Neural progenitor cell (in vitro differentiated cells): ENCODE data around the gene LTN1. TPM values are rescaled to one million over a fixed set of nuclear protein-coding genes. Genes with fewer than 3 reads are reported as not detected.

ENCODE experiments used
- DNase-seq: peaks from one replicate; pipeline ENCODE4 v3.0.0-alpha.2; 2016; ENCODE audit warnings: low spot score
- H2AFZ ChIP-seq: fragments of 200-600 bp; sonication (generic); replicated peaks from 2 replicates; pipeline ENCODE4 v1.6.1; 2016; ENCODE audit warnings: antibody characterized with exemption
- H3F3A ChIP-seq: fragments of 200-600 bp; sonication (generic); 2 replicates; pipeline ENCODE4 v1.6.1; 2016; ENCODE audit warnings: antibody characterized with exemption, low read depth
- H3K27ac ChIP-seq: fragments of 200-600 bp; sonication (generic); 2 replicates; pipeline ENCODE4 v1.5.1; 2016; ENCODE audit warnings: mild to moderate bottlenecking
- H3K27me3 ChIP-seq: fragments of 200-600 bp; sonication (generic); 2 replicates; pipeline ENCODE4 v1.6.1; 2016; ENCODE audit warnings: mild to moderate bottlenecking, moderate library complexity
- H3K36me3 ChIP-seq: fragments of 200-600 bp; sonication (generic); 2 replicates; pipeline ENCODE4 v1.5.1; 2016
- H3K4me1 ChIP-seq: fragments of 200-600 bp; sonication (generic); 2 replicates; pipeline ENCODE4 v1.6.1; 2016; ENCODE audit warnings: mixed run types
- H3K4me2 ChIP-seq: fragments of 200-600 bp; sonication (generic); 2 replicates; pipeline ENCODE4 v1.6.1; 2016
- H3K4me3 ChIP-seq: fragments of 200-600 bp; sonication (generic); 2 replicates; pipeline ENCODE4 v1.5.1; 2016
- H3K79me2 ChIP-seq: fragments of 200-600 bp; sonication (generic); 2 replicates; pipeline ENCODE4 v1.6.1; 2016; ENCODE audit warnings: low read depth
- H3K9ac ChIP-seq: fragments of 200-600 bp; sonication (generic); 2 replicates; pipeline ENCODE4 v1.6.1; 2016
- H3K9me3 ChIP-seq: fragments of 200-600 bp; sonication (generic); 2 replicates; pipeline ENCODE4 v1.5.1; 2016; ENCODE audit warnings: low read depth
- H4K20me1 ChIP-seq: fragments of 200-600 bp; sonication (generic); 2 replicates; pipeline ENCODE4 v1.6.1; 2016; ENCODE audit warnings: low read depth
- H3K27ac Mint-ChIP-seq: 3 replicates; pipeline ENCODE4 v1.8.0; 2021; ENCODE audit warnings: mixed read lengths
- H3K27me3 Mint-ChIP-seq: 2 replicates; pipeline ENCODE4 v1.8.0; 2022; ENCODE audit warnings: low read depth, mild to moderate bottlenecking, inconsistent platforms, moderate library complexity, mixed read lengths; ENCODE audit not compliant: insufficient read depth
- H3K36me3 Mint-ChIP-seq: 3 replicates; pipeline ENCODE4 v1.8.0; 2021; ENCODE audit warnings: mixed read lengths
- H3K4me1 Mint-ChIP-seq: 3 replicates; pipeline ENCODE4 v1.8.0; 2021; ENCODE audit warnings: mixed read lengths
- H3K4me3 Mint-ChIP-seq: 3 replicates; pipeline ENCODE4 v1.8.0; 2021; ENCODE audit warnings: mild to moderate bottlenecking, moderate library complexity, mixed read lengths
- H3K9me3 Mint-ChIP-seq: 3 replicates; pipeline ENCODE4 v1.8.0; 2020; ENCODE audit warnings: mixed read lengths
- CTCF ChIP-seq: fragments of 200-600 bp; sonication (generic); IDR thresholded peaks from 2 replicates; pipeline ENCODE4 v1.5.1; 2017; ENCODE audit warnings: antibody characterized with exemption, mild to moderate bottlenecking
- EZH2 ChIP-seq: fragments of 200-600 bp; sonication (generic); IDR thresholded peaks from 2 replicates; pipeline ENCODE4 v1.6.1; 2017; ENCODE audit warnings: antibody characterized with exemption, mild to moderate bottlenecking, moderate library complexity
- EZH2phosphoT487 ChIP-seq: fragments of 200-600 bp; sonication (generic); IDR thresholded peaks from 2 replicates; pipeline ENCODE4 v1.6.1; 2017; ENCODE audit warnings: antibody characterized with exemption
- total RNA-seq: library from RNA; depleted of rRNA; stranded (reverse); fragments of >200 nt; gene quantifications from 2 replicates; pipeline ENCODE4 v1.2.3, GENCODE V29; 2015; ENCODE audit warnings: low replicate concordance

LTN1 gene
- total RNA-seq, 1 donor from 2014 or later = 37.3 TPM

GRCh38 chr21:28982637-28983036, 10.0 kb downstream of the LTN1 start:
- no peak overlapping the region for H3K4me2 ChIP-seq

GRCh38 chr21:28979092-28979491, 13.6 kb downstream of the LTN1 start:
- no peak overlapping the region for H3K4me2 ChIP-seq
- no peak overlapping the region for H3K27ac Mint-ChIP-seq
- no peaks in the 10 kb centered on the region for H3K4me1 ChIP-seq
- H3K4me1 Mint-ChIP-seq = no peaks in the 10 kb centered on the region
- H3K9me3 ChIP-seq = no peaks in the 10 kb centered on the region
- no peaks in the 10 kb centered on the region for H3K9me3 Mint-ChIP-seq
- no peaks in the 10 kb centered on the region for H3K27me3 ChIP-seq
- no peak overlapping the region for H3K4me3 ChIP-seq
- no peaks in the 10 kb centered on the region for H4K20me1 ChIP-seq
- H3K27ac ChIP-seq = no peak overlapping the region
- H3K79me2 ChIP-seq = no peaks in the 10 kb centered on the region
- H3K9ac ChIP-seq = no peak overlapping the region
- H3K36me3 Mint-ChIP-seq = peaks cover 11% of the 10 kb centered on the region
- H3F3A ChIP-seq = no peaks in the 10 kb centered on the region
- DNase-seq = no peak
- H3K27me3 Mint-ChIP-seq = no peaks in the 10 kb centered on the region
- TF ChIP-seq EZH2phosphoT487 = no peak
- TF ChIP-seq CTCF = no peak
- TF ChIP-seq EZH2 = no peak
- no peak overlapping the region for H3K4me3 Mint-ChIP-seq
- no peaks in the 10 kb centered on the region for H3K36me3 ChIP-seq
- no peak overlapping the region for H2AFZ ChIP-seq

More at GRCh38 chr21:28982637-28983036, 10.0 kb downstream of the LTN1 start:
- Mint-ChIP-seq H3K27me3 (no peaks in the 10 kb centered on the region), H3K36me3 (peaks cover 9% of the 10 kb centered on the region), H3K4me1 (no peaks in the 10 kb centered on the region), H3K27ac (no peak overlapping the region), H3K9me3 (no peaks in the 10 kb centered on the region), H3K4me3 (no peak overlapping the region)
- peaks cover 11% of the 10 kb centered on the region for H3K36me3 ChIP-seq
- no peak overlapping the region for H2AFZ ChIP-seq
- no peak for DNase-seq
- TF ChIP-seq EZH2phosphoT487 (no peak), CTCF (no peak), EZH2 (no peak)
- no peak overlapping the region for H3K9ac ChIP-seq
- H4K20me1 ChIP-seq = no peaks in the 10 kb centered on the region
- H3K79me2 ChIP-seq = peaks cover 14% of the 10 kb centered on the region
- no peaks in the 10 kb centered on the region for H3F3A ChIP-seq
- no peaks in the 10 kb centered on the region for H3K27me3 ChIP-seq
- H3K9me3 ChIP-seq = no peaks in the 10 kb centered on the region
- H3K4me3 ChIP-seq = no peak overlapping the region
- no peaks in the 10 kb centered on the region for H3K4me1 ChIP-seq
- no peak overlapping the region for H3K27ac ChIP-seq

- H3K9me3 Mint-ChIP-seq = peaks cover 2% of the 10 kb centered on the region
- no peak for TF ChIP-seq EZH2phosphoT487
- no peak for TF ChIP-seq CTCF
- no peak for TF ChIP-seq EZH2
- peaks cover 22% of the 10 kb centered on the region for H3K36me3 Mint-ChIP-seq
- H4K20me1 ChIP-seq = no peaks in the 10 kb centered on the region
- H3K4me2 ChIP-seq = no peak overlapping the region
- H3K9me3 ChIP-seq = no peaks in the 10 kb centered on the region
- no peak overlapping the region for H3K27ac ChIP-seq
- no peaks in the 10 kb centered on the region for H3K27me3 Mint-ChIP-seq
- no peaks in the 10 kb centered on the region for H3K27me3 ChIP-seq
- H2AFZ ChIP-seq = no peak overlapping the region
- H3F3A ChIP-seq = peaks cover 20% of the 10 kb centered on the region
- peaks cover 8% of the 10 kb centered on the region for H3K79me2 ChIP-seq
- no peak for DNase-seq
- H3K9ac ChIP-seq = no peak overlapping the region
- no peak overlapping the region for H3K4me3 ChIP-seq
- H3K27ac Mint-ChIP-seq = no peak overlapping the region
- peaks cover 16% of the 10 kb centered on the region for H3K4me1 ChIP-seq
- H3K4me3 Mint-ChIP-seq = no peak overlapping the region
- peaks cover 2% of the 10 kb centered on the region for H3K4me1 Mint-ChIP-seq
- peaks cover 2% of the 10 kb centered on the region for H3K36me3 ChIP-seq
These were observed 17.3 kb downstream of the LTN1 start for GRCh38 chr21:28975397-28975796.
